Measurements from ENCODE around the gene AQP2. TPM values are rescaled to one million over a fixed set of nuclear protein-coding genes. Genes with fewer than 3 reads are reported as not detected.

The AQP2 gene
- total RNA-seq, 4 donors from 2014 or later = not detected

DNA sequence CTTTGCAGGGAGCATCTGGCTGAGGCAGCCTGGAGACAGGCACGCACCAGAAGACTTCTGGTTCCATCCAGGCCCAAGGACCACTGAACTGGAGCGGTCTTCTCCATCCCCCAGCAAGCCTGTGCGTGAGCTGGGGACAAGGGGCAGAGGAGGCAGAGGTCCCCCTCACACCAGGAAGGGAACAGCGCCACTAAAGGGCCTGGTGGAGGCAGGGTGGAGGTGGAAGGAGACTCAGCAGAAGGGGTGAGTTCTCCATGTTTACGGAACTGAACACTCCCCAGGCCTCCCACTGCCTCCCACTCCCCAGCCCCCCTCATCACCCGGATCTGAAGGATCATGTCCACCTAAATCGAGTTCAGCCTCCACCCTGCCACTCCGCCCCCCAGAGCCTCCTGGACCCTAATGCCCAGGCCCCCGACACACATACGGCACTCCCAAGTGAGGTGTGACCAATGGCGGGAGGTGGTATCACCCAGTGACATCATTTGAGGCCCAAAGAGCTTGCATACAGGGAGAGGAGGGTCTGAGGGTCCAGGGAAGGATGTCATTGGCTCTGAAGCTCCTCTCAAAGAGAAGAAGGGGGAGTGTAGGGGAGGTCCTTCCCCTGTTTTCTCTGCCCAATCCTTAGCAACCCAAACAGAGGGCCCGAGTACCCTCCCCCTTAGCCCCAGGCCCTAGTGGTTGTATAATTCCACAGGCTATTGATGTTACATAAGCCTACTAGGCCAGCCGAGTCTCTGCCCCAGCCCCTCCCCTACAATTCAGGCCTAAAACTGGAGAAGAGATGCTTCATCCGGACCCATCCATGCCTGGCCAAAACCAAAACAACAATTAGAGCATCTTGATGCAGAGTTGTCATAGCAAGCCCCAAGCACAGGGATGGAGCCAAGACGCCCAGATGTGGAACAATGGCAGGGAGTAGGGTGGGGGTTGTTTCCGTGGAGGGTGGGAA, 47.9 kb upstream of the AQP2 start:
- H3K4me3 ChIP-seq = no peak overlapping the region

DNA sequence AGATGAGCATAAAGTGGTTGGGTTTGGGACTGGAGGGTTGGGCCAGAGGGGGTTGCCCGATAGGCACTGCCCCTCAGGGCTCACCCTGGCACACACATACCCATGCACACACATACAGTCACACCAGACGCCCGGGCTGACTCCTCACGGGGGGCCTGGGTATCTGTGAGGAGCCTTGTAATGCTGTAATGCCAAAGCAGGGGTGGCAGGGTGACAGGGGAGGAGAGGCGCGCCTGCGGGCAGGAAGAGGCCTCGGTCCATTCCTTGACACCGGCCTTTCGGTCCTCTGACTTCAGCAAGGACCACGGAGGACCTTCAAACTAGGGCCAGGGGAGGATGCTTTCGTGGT, 47.2 kb upstream of the AQP2 start:
- H3K27me3 ChIP-seq = peaks cover 11% of the 10 kb centered on the region
- no peaks in the 10 kb centered on the region for H3K36me3 ChIP-seq
- H3K4me3 ChIP-seq = peak overlapping the region in 2 of 4 donors; percentile 29 to 45
- intact Hi-C loops (cut with DNase I; ENCODE audit: low total_unique reads) (no loop called here), in situ Hi-C loops (cut with MboI; ENCODE audit: low pct_ligation_motif_present in 1 of 4, low pct_unique_long_range_greater_than_20kb in 1 of 4, low sequenced_read_pairs in 3 of 4) (no loop called here)
- TF ChIP-seq, protein P1, sequence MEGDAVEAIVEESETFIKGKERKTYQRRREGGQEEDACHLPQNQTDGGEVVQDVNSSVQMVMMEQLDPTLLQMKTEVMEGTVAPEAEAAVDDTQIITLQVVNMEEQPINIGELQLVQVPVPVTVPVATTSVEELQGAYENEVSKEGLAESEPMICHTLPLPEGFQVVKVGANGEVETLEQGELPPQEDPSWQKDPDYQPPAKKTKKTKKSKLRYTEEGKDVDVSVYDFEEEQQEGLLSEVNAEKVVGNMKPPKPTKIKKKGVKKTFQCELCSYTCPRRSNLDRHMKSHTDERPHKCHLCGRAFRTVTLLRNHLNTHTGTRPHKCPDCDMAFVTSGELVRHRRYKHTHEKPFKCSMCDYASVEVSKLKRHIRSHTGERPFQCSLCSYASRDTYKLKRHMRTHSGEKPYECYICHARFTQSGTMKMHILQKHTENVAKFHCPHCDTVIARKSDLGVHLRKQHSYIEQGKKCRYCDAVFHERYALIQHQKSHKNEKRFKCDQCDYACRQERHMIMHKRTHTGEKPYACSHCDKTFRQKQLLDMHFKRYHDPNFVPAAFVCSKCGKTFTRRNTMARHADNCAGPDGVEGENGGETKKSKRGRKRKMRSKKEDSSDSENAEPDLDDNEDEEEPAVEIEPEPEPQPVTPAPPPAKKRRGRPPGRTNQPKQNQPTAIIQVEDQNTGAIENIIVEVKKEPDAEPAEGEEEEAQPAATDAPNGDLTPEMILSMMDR (IDR thresholded peaks at IDR 0.05) = no peak
- no peak for TF ChIP-seq EP300 (IDR thresholded peaks at IDR 0.05; ENCODE audit: low read depth)
- DNase-seq = no peak
- 66% methylated on average over 12 of the region's 12 CpGs; no CpG with 5 or more reads in 1 of the 2 donors for WGBS, 2 donors (ENCODE audit: low coverage in 1 of 2)
- no peaks in the 10 kb centered on the region for H3K9me3 ChIP-seq
- peaks cover 0 to 7% (median 6%) of the 10 kb centered on the region in 4 donors for H3K4me1 ChIP-seq
- H3K27ac ChIP-seq = peak overlapping the region in 2 of 4 donors; percentile 36 to 46

More for the DNA sequence above, 47.9 kb upstream of the AQP2 start:
- H3K27me3 ChIP-seq = peaks cover 11% of the 10 kb centered on the region
- in situ Hi-C loops (cut with MboI; ENCODE audit: low pct_ligation_motif_present in 1 of 4, low pct_unique_long_range_greater_than_20kb in 1 of 4, low sequenced_read_pairs in 3 of 4) = no loop called here
- H3K27ac ChIP-seq = no peak overlapping the region
- intact Hi-C loops (cut with DNase I; ENCODE audit: low total_unique reads) = no loop called here
- TF ChIP-seq, protein P1 (IDR thresholded peaks at IDR 0.05) = no peak
- TF ChIP-seq POLR2AphosphoS5 (IDR thresholded peaks at IDR 0.05) (no peak), POLR2A (IDR thresholded peaks at IDR 0.05) (no peak)
- DNase-seq = no peak
- H3K4me1 ChIP-seq = peaks cover 0 to 7% (median 6%) of the 10 kb centered on the region in 4 donors
- H3K9me3 ChIP-seq = no peaks in the 10 kb centered on the region
- 80 to 83% methylated on average over 5 to 15 of the region's 16 CpGs for WGBS, 2 donors (ENCODE audit: low coverage in 1 of 2)
- H3K36me3 ChIP-seq = no peaks in the 10 kb centered on the region

DNA sequence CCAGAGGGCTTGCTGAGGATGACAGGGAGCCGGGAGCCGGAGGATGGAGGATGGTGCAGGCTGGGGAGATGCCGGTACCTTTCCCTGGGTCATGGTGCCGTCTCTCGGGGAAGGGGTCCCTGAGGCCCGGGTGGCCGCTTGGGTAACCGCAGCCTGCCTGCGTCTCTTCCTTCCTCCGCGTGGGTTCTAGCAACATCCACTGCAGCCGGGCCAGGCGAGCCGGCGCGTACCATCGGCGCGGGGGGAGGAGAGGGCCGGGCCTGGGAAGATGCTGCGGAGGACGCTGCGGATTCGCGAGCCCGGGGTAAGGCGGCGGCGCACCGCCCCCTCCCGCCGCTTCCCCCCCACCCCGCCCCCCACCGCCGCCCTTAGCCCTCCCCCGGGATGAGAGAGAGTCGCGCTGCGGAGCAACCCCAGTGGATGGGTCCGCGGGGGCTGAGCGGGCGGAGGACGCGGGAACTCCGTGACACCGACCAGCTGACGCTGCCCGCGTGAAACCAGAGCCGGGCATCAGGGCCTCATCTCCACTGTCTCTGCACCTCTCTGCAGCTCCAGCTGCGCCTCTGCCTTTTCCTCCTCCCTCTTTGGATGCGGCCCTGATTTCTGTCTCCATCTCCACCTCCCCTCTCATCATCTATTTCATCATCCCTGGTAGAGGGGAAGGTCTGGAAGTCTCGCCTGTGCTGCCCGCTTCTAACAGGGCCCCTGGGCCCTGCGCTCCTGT, 46.7 kb upstream of the AQP2 start, which contains the start of gene FAIM2:
Gene FAIM2 (minus strand): TSS at position 201 of the 724 bp plus-strand sequence. CDS start 108 bp downstream, at position 93.
- Histone ChIP-seq H3K4me1 (peaks cover 0 to 7% (median 6%) of the 10 kb centered on the region in 4 donors), H3K27me3 (peaks cover 11% of the 10 kb centered on the region), H3K27ac (peak within 1 kb of the TSS in 3 of 4 donors; percentile 0 to 46 (median 36)), H3K9me3 (no peaks in the 10 kb centered on the region), H3K4me3 (peak within 1 kb of the TSS in 3 of 4 donors; percentile 20 to 45 (median 29)), H3K36me3 (no peaks in the 10 kb centered on the region)
- intact Hi-C loops (cut with DNase I; ENCODE audit: low total_unique reads) (no loop called here), in situ Hi-C loops (cut with MboI; ENCODE audit: low pct_ligation_motif_present in 1 of 4, low pct_unique_long_range_greater_than_20kb in 1 of 4, low sequenced_read_pairs in 3 of 4) (no loop called here)
- TF ChIP-seq EP300 (IDR thresholded peaks at IDR 0.05; ENCODE audit: low read depth) (no peak), POLR2A (IDR thresholded peaks at IDR 0.05) (no peak), POLR2AphosphoS5 (IDR thresholded peaks at IDR 0.05) (no peak)
- TF ChIP-seq, protein P1 (IDR thresholded peaks at IDR 0.05) = no peak
- WGBS, 2 donors (ENCODE audit: low coverage in 1 of 2) = 8% methylated on average over 34 of the region's 56 CpGs; no CpG with 5 or more reads in 1 of the 2 donors
- DNase-seq = peak; percentile 24

DNA sequence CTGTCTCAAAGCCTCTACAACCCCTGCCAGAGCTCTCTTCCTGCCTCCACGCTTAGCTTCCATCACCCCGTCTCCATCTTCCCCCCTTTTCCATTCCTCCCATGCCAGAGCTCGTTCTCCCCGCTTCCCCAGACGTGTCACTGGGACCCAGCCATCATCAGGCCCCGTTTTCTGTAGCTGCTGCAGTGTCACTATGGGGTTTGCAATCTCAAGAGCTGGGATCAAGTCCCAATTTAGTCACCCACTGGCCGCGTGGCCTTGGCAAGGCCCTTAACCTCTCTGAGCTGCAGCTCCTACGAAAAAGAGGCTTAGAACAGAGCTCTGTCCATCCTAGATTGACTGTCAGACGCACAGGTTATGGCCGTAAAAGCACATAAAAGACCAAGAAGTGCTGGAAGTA, 45.9 kb upstream of the AQP2 start:
- no peak for DNase-seq
- intact Hi-C loops (cut with DNase I; ENCODE audit: low total_unique reads) (no loop called here), in situ Hi-C loops (cut with MboI; ENCODE audit: low pct_ligation_motif_present in 1 of 4, low pct_unique_long_range_greater_than_20kb in 1 of 4, low sequenced_read_pairs in 3 of 4) (no loop called here)
- H3K27ac ChIP-seq = peak overlapping the region in 3 of 4 donors; percentile 0 to 46 (median 36)
- WGBS, 2 donors (ENCODE audit: low coverage in 1 of 2) = 82 to 89% methylated on average over 6 to 11 of the region's 11 CpGs
- H3K36me3 ChIP-seq = no peaks in the 10 kb centered on the region
- H3K9me3 ChIP-seq = no peaks in the 10 kb centered on the region
- H3K4me1 ChIP-seq = peaks cover 0 to 7% (median 6%) of the 10 kb centered on the region in 4 donors
- H3K27me3 ChIP-seq = peaks cover 11% of the 10 kb centered on the region
- no peak for TF ChIP-seq EP300 (IDR thresholded peaks at IDR 0.05; ENCODE audit: low read depth)
- TF ChIP-seq POLR2AphosphoS5 (IDR thresholded peaks at IDR 0.05) = no peak
- no peak overlapping the region for H3K4me3 ChIP-seq
